Ishikawa (cell line): ENCODE results near the gene UBE2I.

Experiments used
- CEBPB ChIP-seq: IDR thresholded peaks from 2 replicates; pipeline ENCODE4 v1.6.1; 2012
- CREB1 ChIP-seq: IDR thresholded peaks from 2 replicates; pipeline ENCODE4 v1.6.1; 2012; ENCODE audit warnings: low read depth
- EGR1 ChIP-seq: IDR thresholded peaks from 2 replicates; pipeline ENCODE4 v1.6.1; 2012
- EP300 ChIP-seq: IDR thresholded peaks from 2 replicates; pipeline ENCODE4 v1.6.1; 2012; ENCODE audit warnings: borderline replicate concordance
- FOXM1 ChIP-seq: IDR thresholded peaks from 2 replicates; pipeline ENCODE4 v1.6.1; 2012; ENCODE audit warnings: low read depth, borderline replicate concordance
- MAX ChIP-seq: IDR thresholded peaks from 2 replicates; pipeline ENCODE4 v1.6.1; 2012
- NFIC ChIP-seq: IDR thresholded peaks from 2 replicates; pipeline ENCODE4 v1.6.1; 2012
- RAD21 ChIP-seq: IDR thresholded peaks from 2 replicates; pipeline ENCODE4 v1.6.1; 2012; ENCODE audit warnings: low read depth
- REST ChIP-seq: IDR thresholded peaks from 2 replicates; pipeline ENCODE4 v1.6.1; 2012; ENCODE audit warnings: low read depth, mild to moderate bottlenecking
- TAF1 ChIP-seq: IDR thresholded peaks from 2 replicates; pipeline ENCODE4 v1.6.1; 2012; ENCODE audit warnings: low read depth, mild to moderate bottlenecking
- TCF12 ChIP-seq: IDR thresholded peaks from 2 replicates; pipeline ENCODE4 v1.6.1; 2012; ENCODE audit warnings: low read depth
- TEAD4 ChIP-seq: IDR thresholded peaks from 2 replicates; pipeline ENCODE4 v1.6.1; 2012
- USF1 ChIP-seq: IDR thresholded peaks from 2 replicates; pipeline ENCODE4 v1.6.1; 2012
- YY1 ChIP-seq: IDR thresholded peaks from 2 replicates; pipeline ENCODE4 v1.6.1; 2012; ENCODE audit warnings: low read depth
- ZBTB7A ChIP-seq: IDR thresholded peaks from 2 replicates; pipeline ENCODE4 v1.6.1; 2012; ENCODE audit warnings: low read depth

Gene UBE2I

GRCh38 chr16:1349351-1349750 lies 39.9 kb downstream of the UBE2I start:
- TF ChIP-seq ZBTB7A (no peak), REST (no peak), TEAD4 (no peak), CEBPB (no peak), TAF1 (no peak), EGR1 (no peak), TCF12 (no peak), FOXM1 (no peak), EP300 (no peak), NFIC (no peak)

- TF ChIP-seq NFIC (no peak), USF1 (no peak)
Observed at GRCh38 chr16:1349951-1350350, 40.5 kb downstream of the UBE2I start.

GRCh38 chr16:1350691-1351090 lies 41.3 kb downstream of the UBE2I start:
- TF ChIP-seq ZBTB7A (no peak), FOXM1 (no peak), YY1 (no peak), TEAD4 (no peak), NFIC (no peak), CEBPB (no peak), CREB1 (no peak), TCF12 (no peak), EP300 (no peak), EGR1 (no peak), TAF1 (no peak), MAX (no peak), RAD21 (no peak), USF1 (no peak), REST (no peak)

- TF ChIP-seq MAX (peak; percentile 38; the same call in 1 of the 2 replicates), TCF12 (no peak), FOXM1 (no peak)
Observed at GRCh38 chr16:1351215-1351581, 41.8 kb downstream of the UBE2I start.

GRCh38 chr16:1351582-1352362 lies 42.3 kb downstream of the UBE2I start, which contains the start of the genes GNPTG and TSR3:
Gene GNPTG (plus strand): TSS chr16:1351931. CDS start chr16:1351966, 35 bp downstream.
Gene TSR3 (minus strand): TSS chr16:1351878. CDS start chr16:1351804, 74 bp downstream.
- TF ChIP-seq RAD21 = no peak
- peak; percentile 64 for TF ChIP-seq TCF12
- TF ChIP-seq TAF1 = peak; percentile 88; the same call in 1 of the 2 replicates
- peak; percentile 98 for TF ChIP-seq YY1
- TF ChIP-seq MAX = peak; percentile 49; the same call in 1 of the 2 replicates
- no peak; the same call in 1 of the 2 replicates for TF ChIP-seq CEBPB
- peak; percentile 35; the same call in 1 of the 2 replicates for TF ChIP-seq ZBTB7A
- no peak; the same call in 1 of the 2 replicates for TF ChIP-seq NFIC
- peak; percentile 98 for TF ChIP-seq USF1
- TF ChIP-seq EP300 = peak; percentile 74
- peak; percentile 37; the same call in 1 of the 2 replicates for TF ChIP-seq EGR1
